ENCODE measurements around the gene FUZ.

GRCh38 chr19:49772850-49773432 lies 40.2 kb downstream of the FUZ start:
- TF ChIP-seq, protein P1, sequence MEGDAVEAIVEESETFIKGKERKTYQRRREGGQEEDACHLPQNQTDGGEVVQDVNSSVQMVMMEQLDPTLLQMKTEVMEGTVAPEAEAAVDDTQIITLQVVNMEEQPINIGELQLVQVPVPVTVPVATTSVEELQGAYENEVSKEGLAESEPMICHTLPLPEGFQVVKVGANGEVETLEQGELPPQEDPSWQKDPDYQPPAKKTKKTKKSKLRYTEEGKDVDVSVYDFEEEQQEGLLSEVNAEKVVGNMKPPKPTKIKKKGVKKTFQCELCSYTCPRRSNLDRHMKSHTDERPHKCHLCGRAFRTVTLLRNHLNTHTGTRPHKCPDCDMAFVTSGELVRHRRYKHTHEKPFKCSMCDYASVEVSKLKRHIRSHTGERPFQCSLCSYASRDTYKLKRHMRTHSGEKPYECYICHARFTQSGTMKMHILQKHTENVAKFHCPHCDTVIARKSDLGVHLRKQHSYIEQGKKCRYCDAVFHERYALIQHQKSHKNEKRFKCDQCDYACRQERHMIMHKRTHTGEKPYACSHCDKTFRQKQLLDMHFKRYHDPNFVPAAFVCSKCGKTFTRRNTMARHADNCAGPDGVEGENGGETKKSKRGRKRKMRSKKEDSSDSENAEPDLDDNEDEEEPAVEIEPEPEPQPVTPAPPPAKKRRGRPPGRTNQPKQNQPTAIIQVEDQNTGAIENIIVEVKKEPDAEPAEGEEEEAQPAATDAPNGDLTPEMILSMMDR (IDR thresholded peaks at IDR 0.05), result no peak
- TF ChIP-seq POLR2A (IDR thresholded peaks at IDR 0.05) (no peak), EP300 (IDR thresholded peaks at IDR 0.05) (no peak)

Measured in ovary (tissue), 3 donors.